Stimulated activated effector memory CD8-positive, alpha-beta T cell treated with anti-CD3 and anti-CD28 coated beads, Interleukin-12 subunit alpha, Interleukin-12 subunit beta, amount 100 ng/mL, for 72 hours (primary cell): Measurements from ENCODE around the gene RAPGEF2.
A peak's percentile ranks its signal among the peaks of the same experiment; 100 is the strongest.
"Not testable (repeated sequence)": the region's sequence is repeated elsewhere in the genome, so short reads cannot be mapped to it uniquely, and the experiment has no call there.

ENCODE experiments used
- ATAC-seq: fragments of 150-1000 bp; cut with Tn5 transposase; 2 replicates; pipeline ENCODE4 v1.10.0; 2021
- DNase-seq, 2 donors: peaks; one replicate each; pipeline ENCODE4 v3.0.0; 2021 to 2022; ENCODE audit warnings: low spot score in 2 of 2
- H3K27ac Mint-ChIP-seq: one replicate; pipeline ENCODE4 v1.8.0; 2022; ENCODE audit warnings: mild to moderate bottlenecking, mixed read lengths
- H3K36me3 Mint-ChIP-seq: one replicate; pipeline ENCODE4 v1.8.0; 2022; ENCODE audit warnings: mild to moderate bottlenecking, mixed read lengths
- H3K4me1 Mint-ChIP-seq: one replicate; pipeline ENCODE4 v1.8.0; 2022; ENCODE audit warnings: mixed read lengths
- H3K4me3 Mint-ChIP-seq: one replicate; pipeline ENCODE4 v1.8.0; 2022; ENCODE audit warnings: mild to moderate bottlenecking, mixed read lengths
- H3K9me3 Mint-ChIP-seq: one replicate; pipeline ENCODE4 v1.8.0; 2022; ENCODE audit warnings: mixed read lengths

Gene RAPGEF2

DNA sequence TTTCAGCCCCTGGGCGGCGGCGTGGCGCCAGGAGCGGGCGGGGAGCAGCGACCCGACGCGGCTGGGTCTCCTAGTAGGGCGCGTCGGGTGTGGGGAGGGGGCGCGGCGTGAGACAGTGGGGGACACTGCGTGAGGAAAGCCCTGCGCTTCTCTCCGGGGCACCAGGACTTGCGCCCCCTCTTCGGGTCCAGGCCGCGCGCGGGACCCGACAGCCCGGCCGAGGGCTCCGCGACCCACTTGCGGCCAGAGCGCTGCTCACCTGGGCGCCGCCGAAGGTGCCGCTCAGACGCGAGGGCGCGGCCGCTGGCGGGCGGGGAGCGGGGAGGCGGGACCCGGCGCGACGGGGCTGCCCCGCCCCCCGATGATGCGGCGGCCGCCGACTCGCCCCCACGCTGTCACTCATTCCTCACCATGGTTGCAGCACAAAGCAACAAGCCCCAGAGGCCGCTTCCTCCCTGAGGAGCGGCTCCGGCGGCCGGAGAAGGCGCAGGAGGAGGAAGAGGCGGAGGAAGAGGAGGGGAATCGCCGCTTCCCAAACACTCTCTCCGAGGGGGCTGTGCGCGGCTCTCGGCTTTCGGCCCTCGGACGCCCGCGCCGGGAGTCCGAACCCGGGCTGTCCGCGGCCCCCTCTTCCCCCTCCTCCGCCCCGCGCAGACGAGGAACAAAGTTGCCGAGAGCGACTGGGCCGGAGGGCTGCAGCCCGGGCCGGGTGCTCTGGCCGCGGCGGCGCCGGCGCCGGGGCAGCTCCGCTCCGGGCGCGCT, at the start of gene RAPGEF2:
Gene RAPGEF2 (plus strand): TSS at position 458 of the 762 bp plus-strand sequence. CDS start 1,084 bp downstream, outside the sequence.
- peaks cover 43% of the 10 kb centered on the region for H3K4me1 Mint-ChIP-seq
- ATAC-seq (peak; percentile 90), DNase-seq (peak; percentile 74 to 92)
- H3K27ac Mint-ChIP-seq: peak within 1 kb of the TSS; percentile 92
- H3K36me3 Mint-ChIP-seq: peaks cover 9% of the 10 kb centered on the region
- peak within 1 kb of the TSS; percentile 86 for H3K4me3 Mint-ChIP-seq
- no peaks in the 10 kb centered on the region for H3K9me3 Mint-ChIP-seq

DNA sequence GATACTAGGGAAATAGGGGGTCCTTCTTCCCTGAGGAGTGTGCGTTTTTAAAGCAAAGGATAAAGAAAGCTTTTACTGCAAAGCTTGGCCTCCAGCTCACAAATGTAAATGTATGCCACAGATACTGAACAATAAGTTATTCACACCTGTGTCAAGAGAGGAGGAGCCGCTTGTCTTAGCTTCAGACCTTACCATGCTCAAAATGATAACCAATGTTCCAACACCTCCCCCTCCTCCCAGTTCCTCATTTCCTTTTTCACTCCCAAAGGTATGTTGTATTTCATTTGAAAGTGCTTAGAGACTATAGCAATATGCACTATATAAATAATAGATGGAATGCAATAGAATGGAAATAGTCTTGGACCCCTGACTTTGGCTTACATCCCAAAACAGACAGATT, 47.0 kb upstream of the RAPGEF2 start:
- Mint-ChIP-seq H3K4me1 (peaks cover 17% of the 10 kb centered on the region), H3K4me3 (no peak overlapping the region), H3K27ac (no peak overlapping the region), H3K9me3 (no peaks in the 10 kb centered on the region), H3K36me3 (no peaks in the 10 kb centered on the region)
- ATAC-seq: no peak
- no peak for DNase-seq

DNA sequence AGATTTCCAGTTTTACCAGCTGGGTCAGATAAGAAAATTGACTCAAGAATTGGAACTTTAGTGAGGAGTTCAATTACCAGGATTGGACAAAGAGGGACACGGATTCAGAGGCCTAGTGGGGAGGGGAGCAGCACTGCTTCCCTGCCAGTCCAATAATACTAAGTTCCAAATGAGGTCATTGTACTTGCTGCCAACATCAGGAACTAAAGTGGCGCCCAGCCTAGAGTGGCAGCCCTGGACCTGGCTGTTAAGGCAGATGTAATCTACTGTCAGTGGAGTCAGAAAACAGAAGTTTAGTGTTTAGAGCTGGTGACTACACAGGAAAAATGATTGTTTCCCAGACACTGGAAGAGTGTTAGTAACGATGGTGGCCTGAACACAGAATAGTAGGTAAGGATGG, 42.7 kb upstream of the RAPGEF2 start:
- ATAC-seq: no peak
- H3K36me3 Mint-ChIP-seq: no peaks in the 10 kb centered on the region
- H3K27ac Mint-ChIP-seq: no peak overlapping the region
- H3K9me3 Mint-ChIP-seq: no peaks in the 10 kb centered on the region
- no peak for DNase-seq
- H3K4me1 Mint-ChIP-seq: no peaks in the 10 kb centered on the region
- no peak overlapping the region for H3K4me3 Mint-ChIP-seq

DNA sequence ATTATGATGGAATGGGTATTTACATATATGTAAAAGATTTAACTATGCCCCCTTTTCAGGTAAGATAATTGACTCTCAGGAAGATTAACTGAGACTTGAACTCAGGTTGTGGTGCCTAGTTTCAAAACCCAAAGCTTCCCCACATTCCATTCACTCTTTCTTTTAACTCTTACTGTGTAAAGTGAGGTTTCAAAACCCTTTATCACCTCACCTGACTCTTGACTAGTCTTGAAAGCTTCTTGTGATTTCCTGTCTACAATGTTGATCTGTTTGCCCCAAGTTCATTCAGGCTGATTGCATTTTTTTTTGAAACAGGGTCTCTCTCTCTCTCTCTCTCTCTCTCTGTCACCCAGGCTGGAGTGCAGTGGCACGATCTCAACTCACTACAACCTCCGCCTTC, 40.5 kb upstream of the RAPGEF2 start:
- DNase-seq (no peak), ATAC-seq (no peak)
- no peaks in the 10 kb centered on the region for H3K9me3 Mint-ChIP-seq
- no peak overlapping the region for H3K4me3 Mint-ChIP-seq
- no peaks in the 10 kb centered on the region for H3K36me3 Mint-ChIP-seq
- H3K4me1 Mint-ChIP-seq: no peaks in the 10 kb centered on the region
- no peak overlapping the region for H3K27ac Mint-ChIP-seq

GRCh38 chr4:159065513-159066240, 37.2 kb upstream of the RAPGEF2 start:
- H3K36me3 Mint-ChIP-seq: no peaks in the 10 kb centered on the region
- no peak for ATAC-seq
- H3K9me3 Mint-ChIP-seq: no peaks in the 10 kb centered on the region
- H3K4me3 Mint-ChIP-seq: no peak overlapping the region
- H3K4me1 Mint-ChIP-seq: no peaks in the 10 kb centered on the region
- no peak overlapping the region for H3K27ac Mint-ChIP-seq
- DNase-seq: no peak

- DNase-seq, H3K9me3 Mint-ChIP-seq, H3K27ac Mint-ChIP-seq, H3K4me1 Mint-ChIP-seq, H3K4me3 Mint-ChIP-seq, H3K36me3 Mint-ChIP-seq, ATAC-seq: not testable (repeated sequence)
Observed at GRCh38 chr4:159068139-159068538, 34.7 kb upstream of the RAPGEF2 start.

- H3K36me3 Mint-ChIP-seq: no peaks in the 10 kb centered on the region
- DNase-seq: no peak
- H3K4me3 Mint-ChIP-seq: no peak overlapping the region
- no peaks in the 10 kb centered on the region for H3K4me1 Mint-ChIP-seq
- H3K9me3 Mint-ChIP-seq: no peaks in the 10 kb centered on the region
- no peak for ATAC-seq
- no peak overlapping the region for H3K27ac Mint-ChIP-seq
Observed at GRCh38 chr4:159069922-159070321, 33.0 kb upstream of the RAPGEF2 start.

GRCh38 chr4:159070742-159071141, 32.1 kb upstream of the RAPGEF2 start:
- DNase-seq (no peak), ATAC-seq (no peak)
- Mint-ChIP-seq H3K9me3 (no peaks in the 10 kb centered on the region), H3K4me1 (no peaks in the 10 kb centered on the region), H3K4me3 (no peak overlapping the region), H3K27ac (no peak overlapping the region), H3K36me3 (no peaks in the 10 kb centered on the region)

DNA sequence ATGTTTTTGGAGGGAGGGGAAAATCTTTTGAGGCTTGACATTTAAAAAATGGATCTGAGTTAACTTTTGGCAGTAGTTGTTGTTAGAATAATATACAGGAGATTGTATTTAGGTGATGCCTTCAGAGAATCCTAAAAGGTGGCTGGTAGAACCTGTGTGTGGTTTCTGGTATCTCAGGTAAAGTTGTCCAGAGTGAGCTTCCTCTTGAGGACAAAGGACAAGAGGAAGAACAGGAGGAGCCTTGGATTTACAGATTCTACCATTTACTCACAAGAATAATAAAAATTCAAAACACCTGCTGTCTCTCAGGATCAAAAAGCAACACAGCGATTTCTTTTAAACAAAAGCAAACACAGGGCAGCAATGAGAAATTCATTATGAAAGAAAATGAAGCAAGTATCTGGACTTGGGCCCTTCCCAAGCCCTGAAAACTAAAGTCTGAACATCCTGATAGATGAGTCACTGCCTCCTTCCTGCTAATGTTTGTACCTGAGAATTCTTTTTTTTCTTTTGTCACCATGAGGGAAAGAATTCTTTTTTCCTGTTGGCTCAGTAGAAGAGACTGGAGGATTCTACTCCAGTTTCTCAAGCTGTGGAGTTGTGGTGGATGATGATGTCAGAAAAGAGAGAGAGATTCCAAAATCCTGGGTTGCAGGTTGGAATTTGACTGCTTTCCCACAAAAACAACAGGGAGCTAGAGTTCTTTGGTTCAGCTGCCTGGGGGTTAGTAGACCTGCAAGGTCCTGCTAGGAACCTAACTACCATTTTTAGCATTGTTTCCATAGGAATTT, 31.5 kb upstream of the RAPGEF2 start:
- Mint-ChIP-seq H3K4me1 (no peaks in the 10 kb centered on the region), H3K9me3 (no peaks in the 10 kb centered on the region), H3K4me3 (no peak overlapping the region), H3K27ac (no peak overlapping the region), H3K36me3 (no peaks in the 10 kb centered on the region)
- no peak for DNase-seq
- ATAC-seq: no peak

- no peak for ATAC-seq
- Mint-ChIP-seq H3K4me1 (no peaks in the 10 kb centered on the region), H3K9me3 (no peaks in the 10 kb centered on the region), H3K27ac (no peak overlapping the region), H3K4me3 (no peak overlapping the region), H3K36me3 (no peaks in the 10 kb centered on the region)
- DNase-seq: no peak
Observed at GRCh38 chr4:159071969-159072765, 30.7 kb upstream of the RAPGEF2 start.

DNA sequence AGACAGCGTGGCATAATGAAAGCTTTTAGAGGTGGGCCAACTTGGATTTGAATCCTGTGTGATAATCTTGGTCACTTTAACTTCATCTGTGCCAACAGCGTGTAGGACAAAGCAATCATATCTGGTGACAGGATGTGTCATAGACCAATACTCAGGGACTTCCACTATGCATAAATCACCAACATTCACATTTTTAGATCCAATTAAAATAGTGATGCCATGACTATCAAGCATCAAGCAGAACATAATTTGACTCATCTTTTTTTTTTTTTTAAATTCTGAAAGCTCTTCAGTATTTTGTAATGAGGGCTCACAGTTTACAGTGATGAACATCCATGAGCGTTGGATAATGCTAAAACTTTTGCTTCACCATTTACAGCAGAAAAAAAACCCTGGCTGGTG, 27.3 kb upstream of the RAPGEF2 start:
- H3K9me3 Mint-ChIP-seq: peaks cover 2% of the 10 kb centered on the region
- ATAC-seq: peak; percentile 52
- H3K27ac Mint-ChIP-seq: no peak overlapping the region

DNA sequence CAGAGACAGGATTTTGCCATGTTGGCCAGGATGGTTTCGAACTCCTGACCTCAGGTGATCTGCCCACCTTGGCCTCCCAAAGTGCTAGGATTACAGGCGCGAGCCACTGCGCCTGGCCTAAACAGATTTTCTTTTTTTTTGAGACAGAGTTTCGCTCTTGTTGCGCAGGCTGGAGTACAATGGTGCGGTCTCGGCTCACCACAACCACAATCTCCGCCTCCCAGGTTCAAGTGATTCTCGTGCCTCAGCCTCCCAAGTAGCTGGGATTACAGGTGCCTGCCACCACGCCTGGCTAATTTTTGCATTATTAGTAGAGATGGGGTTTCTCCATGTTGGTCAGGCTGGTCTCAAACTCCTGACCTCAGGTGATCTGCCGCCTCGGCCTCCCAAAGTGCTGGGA, 25.9 kb upstream of the RAPGEF2 start:
- H3K36me3 Mint-ChIP-seq, H3K4me1 Mint-ChIP-seq, H3K4me3 Mint-ChIP-seq, DNase-seq, ATAC-seq, H3K27ac Mint-ChIP-seq, H3K9me3 Mint-ChIP-seq: not testable (repeated sequence)

More for the DNA sequence above, 27.3 kb upstream of the RAPGEF2 start:
- Mint-ChIP-seq H3K4me3 (no peak overlapping the region), H3K4me1 (peaks cover 7% of the 10 kb centered on the region), H3K36me3 (peaks cover 4% of the 10 kb centered on the region)
- DNase-seq: no peak

- Mint-ChIP-seq H3K36me3 (peaks cover 4% of the 10 kb centered on the region), H3K9me3 (peaks cover 2% of the 10 kb centered on the region), H3K4me3 (peak overlapping the region; percentile 39), H3K4me1 (peaks cover 7% of the 10 kb centered on the region), H3K27ac (peak overlapping the region; percentile 45)
- DNase-seq (no peak), ATAC-seq (peak; percentile 93)
Observed at GRCh38 chr4:159077702-159078495, 25.0 kb upstream of the RAPGEF2 start.

- Mint-ChIP-seq H3K27ac (no peak overlapping the region), H3K4me3 (no peak overlapping the region), H3K36me3 (peaks cover 4% of the 10 kb centered on the region), H3K4me1 (peaks cover 7% of the 10 kb centered on the region), H3K9me3 (peaks cover 2% of the 10 kb centered on the region)
- DNase-seq (no peak), ATAC-seq (no peak)
Observed at GRCh38 chr4:159079074-159079473, 23.8 kb upstream of the RAPGEF2 start.
